Adipocyte (in vitro differentiated cells): ENCODE data around the gene PCED1B.
A peak's percentile ranks its signal among the peaks of the same experiment; 100 is the strongest.

Experiments
- DNase-seq: peaks from one replicate; pipeline ENCODE4 v3.0.0-alpha.2; 2015; ENCODE audit warnings: low read depth
- H3K27me3 ChIP-seq: replicated peaks from 2 replicates; pipeline ENCODE4 v1.7.0; 2013; ENCODE audit warnings: mild to moderate bottlenecking, low read length, moderate library complexity; ENCODE audit not compliant: control insufficient read depth, insufficient read depth
- H3K36me3 ChIP-seq: 2 replicates; pipeline ENCODE4 v1.7.0; 2013; ENCODE audit warnings: low read length, mild to moderate bottlenecking, moderate library complexity; ENCODE audit not compliant: control insufficient read depth, insufficient read depth, severe bottlenecking
- H3K4me1 ChIP-seq: 2 replicates; pipeline ENCODE4 v1.7.0; 2013; ENCODE audit warnings: mild to moderate bottlenecking, low read length, moderate library complexity; ENCODE audit not compliant: control insufficient read depth, insufficient read depth
- H3K4me3 ChIP-seq: 2 replicates; pipeline ENCODE4 v1.7.0; 2013; ENCODE audit warnings: mild to moderate bottlenecking, low read length, moderate library complexity
- H3K9ac ChIP-seq: 2 replicates; pipeline ENCODE4 v1.7.0; 2013; ENCODE audit warnings: mild to moderate bottlenecking, low read length, moderate library complexity
- H3K9me3 ChIP-seq: 2 replicates; pipeline ENCODE4 v1.7.0; 2013; ENCODE audit warnings: mild to moderate bottlenecking, low read length, moderate library complexity; ENCODE audit not compliant: control insufficient read depth

PCED1B gene

GRCh38 chr12:47225356-47225755, 145.9 kb downstream of the PCED1B start:
- Histone ChIP-seq H3K4me3 (no peak overlapping the region), H3K9ac (no peak overlapping the region), H3K27me3 (no peaks in the 10 kb centered on the region), H3K36me3 (no peaks in the 10 kb centered on the region), H3K9me3 (no peaks in the 10 kb centered on the region), H3K4me1 (peaks cover 4% of the 10 kb centered on the region)
- DNase-seq: no peak

DNA sequence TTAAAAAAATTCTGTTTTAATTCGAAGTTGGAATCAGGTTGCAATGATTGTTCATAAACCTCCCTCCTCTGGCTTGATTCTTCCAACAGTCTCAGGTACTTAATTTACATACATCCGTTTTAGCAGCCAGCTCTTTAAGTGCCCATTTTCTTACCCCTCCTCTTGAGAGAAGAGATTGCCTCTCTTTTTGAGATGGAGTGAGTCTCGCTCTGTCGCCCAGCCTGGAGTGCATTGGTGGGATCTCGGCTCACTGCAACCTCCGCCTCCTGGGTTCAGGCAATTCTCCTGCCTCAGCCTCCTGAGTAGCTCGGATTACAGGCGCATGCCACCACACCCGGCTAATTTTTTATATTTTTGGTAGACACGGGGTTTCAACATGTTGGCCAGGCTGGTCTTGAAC, 146.8 kb downstream of the PCED1B start:
- Histone ChIP-seq H3K4me3 (no peak overlapping the region), H3K36me3 (no peaks in the 10 kb centered on the region), H3K9me3 (no peaks in the 10 kb centered on the region), H3K9ac (no peak overlapping the region), H3K27me3 (no peaks in the 10 kb centered on the region), H3K4me1 (peaks cover 4% of the 10 kb centered on the region)
- DNase-seq: no peak

DNA sequence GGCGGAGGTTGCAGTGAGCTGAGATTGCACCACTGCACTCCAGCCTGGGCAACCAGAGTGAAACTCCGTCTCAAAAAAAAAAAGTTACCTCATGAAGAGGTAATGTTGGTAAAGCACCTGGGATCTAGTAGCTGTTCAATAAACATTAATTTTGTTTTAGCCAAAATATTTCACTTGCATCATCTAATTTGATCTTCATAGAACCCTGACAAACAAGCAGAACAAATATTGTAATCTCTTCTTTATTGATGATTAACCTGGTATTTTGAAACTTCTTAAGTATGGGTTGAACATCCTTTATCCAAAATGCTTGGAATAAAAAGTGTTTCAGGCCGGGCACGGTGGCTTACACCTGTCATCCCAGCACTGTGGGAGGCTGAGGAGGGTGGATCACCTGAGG, 149.4 kb downstream of the PCED1B start:
- no peaks in the 10 kb centered on the region for H3K27me3 ChIP-seq
- H3K4me1 ChIP-seq: no peaks in the 10 kb centered on the region
- H3K9me3 ChIP-seq: no peaks in the 10 kb centered on the region
- DNase-seq: no peak
- H3K9ac ChIP-seq: no peak overlapping the region
- no peaks in the 10 kb centered on the region for H3K36me3 ChIP-seq
- H3K4me3 ChIP-seq: no peak overlapping the region

- H3K4me1 ChIP-seq: peaks cover 5% of the 10 kb centered on the region
- H3K9me3 ChIP-seq: no peaks in the 10 kb centered on the region
- no peak overlapping the region for H3K4me3 ChIP-seq
- no peak overlapping the region for H3K9ac ChIP-seq
- no peaks in the 10 kb centered on the region for H3K36me3 ChIP-seq
- no peaks in the 10 kb centered on the region for H3K27me3 ChIP-seq
- no peak for DNase-seq
These were observed 152.0 kb downstream of the PCED1B start for GRCh38 chr12:47231456-47231855.

DNA sequence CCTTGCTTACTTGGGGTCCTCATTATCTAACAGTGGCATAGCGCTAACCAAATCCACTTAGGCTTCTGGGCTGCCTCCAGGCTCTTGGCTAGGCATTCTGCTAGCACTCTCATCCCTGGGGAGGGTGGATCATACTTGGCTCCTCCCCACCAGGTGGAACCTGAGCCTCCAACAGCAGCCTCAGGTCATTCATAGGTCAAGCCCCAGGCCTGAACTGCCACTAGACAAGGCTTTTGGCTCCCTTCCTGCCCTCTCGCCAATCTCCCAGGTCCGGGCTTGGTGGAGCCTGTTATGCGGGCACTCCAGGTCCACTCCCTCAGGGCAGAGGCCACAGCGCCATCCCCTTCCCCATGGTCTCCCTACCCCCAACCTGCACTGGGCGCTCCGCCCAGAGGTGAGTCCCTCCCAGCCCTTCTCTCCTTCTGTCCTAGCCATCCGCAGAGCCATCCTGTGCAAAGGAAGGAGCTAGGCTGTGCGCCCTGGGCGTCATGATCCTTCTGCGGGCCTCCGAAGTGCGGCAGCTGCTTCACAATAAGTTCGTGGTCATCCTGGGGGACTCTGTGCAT, 155.2 kb downstream of the PCED1B start:
- DNase-seq: no peak

GRCh38 chr12:47235258-47236040, 156.0 kb downstream of the PCED1B start:
- H3K9ac ChIP-seq: no peak overlapping the region
- H3K4me1 ChIP-seq: peaks cover 27% of the 10 kb centered on the region
- no peaks in the 10 kb centered on the region for H3K36me3 ChIP-seq
- no peak for DNase-seq
- H3K4me3 ChIP-seq: no peak overlapping the region
- no peaks in the 10 kb centered on the region for H3K27me3 ChIP-seq
- no peaks in the 10 kb centered on the region for H3K9me3 ChIP-seq

More for the DNA sequence above, 155.2 kb downstream of the PCED1B start:
- Histone ChIP-seq H3K27me3 (no peaks in the 10 kb centered on the region), H3K36me3 (no peaks in the 10 kb centered on the region), H3K9ac (no peak overlapping the region), H3K9me3 (no peaks in the 10 kb centered on the region), H3K4me1 (peaks cover 27% of the 10 kb centered on the region), H3K4me3 (no peak overlapping the region)

DNA sequence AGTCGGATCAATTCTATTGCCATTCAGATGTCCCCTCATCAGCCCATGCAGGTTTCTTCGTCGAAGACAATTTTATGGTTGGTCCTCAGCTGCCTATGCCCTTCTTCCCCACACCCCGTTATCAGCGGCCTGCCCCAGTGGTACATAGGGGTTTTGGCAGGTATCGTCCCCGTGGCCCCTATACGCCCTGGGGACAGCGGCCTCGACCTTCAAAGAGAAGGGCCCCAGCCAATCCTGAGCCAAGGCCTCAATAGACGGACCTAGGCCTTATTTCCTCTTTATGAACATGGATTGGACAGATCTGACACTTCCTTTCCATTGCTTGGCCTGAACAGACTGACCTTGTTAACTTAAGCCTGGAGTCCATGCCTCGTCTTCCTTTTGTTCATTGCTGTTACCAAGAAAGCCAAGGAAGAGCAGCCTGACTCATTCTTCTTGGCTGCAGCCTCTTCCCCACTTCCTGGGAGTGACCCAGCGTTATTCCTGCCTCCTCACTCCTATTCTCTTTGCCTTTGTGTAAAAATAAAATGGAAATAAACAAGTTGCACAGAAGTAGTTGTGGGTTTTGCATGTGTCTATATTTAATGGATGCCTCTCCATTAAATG, 156.8 kb downstream of the PCED1B start:
- H3K27me3 ChIP-seq: no peaks in the 10 kb centered on the region
- no peak overlapping the region for H3K4me3 ChIP-seq
- no peak overlapping the region for H3K9ac ChIP-seq
- peaks cover 27% of the 10 kb centered on the region for H3K4me1 ChIP-seq
- H3K36me3 ChIP-seq: no peaks in the 10 kb centered on the region
- no peaks in the 10 kb centered on the region for H3K9me3 ChIP-seq
- DNase-seq: peak; percentile 60

GRCh38 chr12:47237751-47238211, 158.4 kb downstream of the PCED1B start:
- H3K27me3 ChIP-seq: no peaks in the 10 kb centered on the region
- DNase-seq: no peak
- H3K4me3 ChIP-seq: no peak overlapping the region
- H3K36me3 ChIP-seq: no peaks in the 10 kb centered on the region
- H3K4me1 ChIP-seq: peaks cover 27% of the 10 kb centered on the region
- H3K9me3 ChIP-seq: no peaks in the 10 kb centered on the region
- H3K9ac ChIP-seq: no peak overlapping the region

GRCh38 chr12:47238669-47239114, 159.3 kb downstream of the PCED1B start:
- Histone ChIP-seq H3K9ac (no peak overlapping the region), H3K27me3 (no peaks in the 10 kb centered on the region), H3K36me3 (no peaks in the 10 kb centered on the region), H3K4me1 (peaks cover 27% of the 10 kb centered on the region), H3K4me3 (no peak overlapping the region), H3K9me3 (no peaks in the 10 kb centered on the region)
- peak; percentile 62 for DNase-seq

DNA sequence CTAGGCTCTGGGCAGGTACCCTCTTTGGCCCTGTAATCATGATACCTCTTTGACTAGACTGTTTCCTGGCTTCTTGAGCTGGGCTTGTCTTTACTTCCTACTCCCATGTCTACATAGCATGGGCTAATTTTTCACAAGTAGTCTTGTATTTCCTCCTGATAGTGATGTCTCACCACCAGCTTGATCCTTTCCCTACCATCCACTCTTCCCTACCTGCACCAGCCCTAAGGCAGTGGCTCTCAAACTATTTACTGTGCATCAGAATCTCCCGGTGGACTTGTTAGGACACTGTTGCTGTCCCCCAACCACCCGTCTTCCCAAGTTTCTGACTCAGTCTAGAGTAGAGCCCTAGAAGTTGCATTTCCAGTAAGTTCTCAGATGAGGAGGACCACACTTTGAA, 163.0 kb downstream of the PCED1B start:
- H3K27me3 ChIP-seq: no peaks in the 10 kb centered on the region
- H3K4me3 ChIP-seq: no peak overlapping the region
- no peaks in the 10 kb centered on the region for H3K36me3 ChIP-seq
- H3K9ac ChIP-seq: no peak overlapping the region
- peaks cover 18% of the 10 kb centered on the region for H3K4me1 ChIP-seq
- no peaks in the 10 kb centered on the region for H3K9me3 ChIP-seq
- DNase-seq: no peak

DNA sequence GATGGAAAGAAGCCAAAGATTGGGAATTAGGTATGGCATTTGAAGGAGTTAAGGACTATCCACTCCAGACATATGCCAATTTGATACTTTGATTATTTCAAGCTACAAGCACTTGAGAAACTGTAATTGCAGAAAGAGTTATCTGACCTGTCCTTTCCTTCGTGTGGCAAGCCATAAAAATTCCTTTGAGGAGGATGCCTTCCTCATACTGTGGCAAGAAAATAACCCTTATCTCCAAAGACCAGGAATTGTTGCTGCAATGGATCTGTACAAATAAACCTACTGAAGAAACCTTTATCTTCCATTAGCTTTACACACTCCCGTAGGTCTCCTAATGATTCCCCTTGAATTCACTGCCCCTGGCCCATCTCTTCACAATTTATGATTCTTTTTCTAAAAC, 165.4 kb downstream of the PCED1B start:
- H3K4me3 ChIP-seq: no peak overlapping the region
- H3K27me3 ChIP-seq: no peaks in the 10 kb centered on the region
- no peaks in the 10 kb centered on the region for H3K4me1 ChIP-seq
- no peak for DNase-seq
- H3K9ac ChIP-seq: no peak overlapping the region
- no peaks in the 10 kb centered on the region for H3K36me3 ChIP-seq
- no peaks in the 10 kb centered on the region for H3K9me3 ChIP-seq
